WTC11 (cell line): ENCODE measurements around the gene TBC1D1.

ENCODE experiments used
- ARID4B ChIP-seq: sonication (generic); formaldehyde crosslinking; IDR thresholded peaks from 2 replicates; pipeline ENCODE4 v1.8.0; 2023; ENCODE audit warnings: missing genetic modification reagents, mild to moderate bottlenecking, borderline replicate concordance
- CREB1 ChIP-seq: sonication (generic); formaldehyde crosslinking; IDR thresholded peaks from 2 replicates; pipeline ENCODE4 v1.8.0; 2023; ENCODE audit warnings: mild to moderate bottlenecking, missing genetic modification reagents
- CREM ChIP-seq: sonication (generic); formaldehyde crosslinking; IDR thresholded peaks from 2 replicates; pipeline ENCODE4 v1.8.1; 2022; ENCODE audit warnings: mild to moderate bottlenecking, missing genetic modification reagents, moderate library complexity
- CTCF ChIP-seq: fragments of 200-600 bp; IDR thresholded peaks from 2 replicates; pipeline ENCODE4 v1.8.0; 2022; ENCODE audit warnings: antibody characterized with exemption
- FOXK1 ChIP-seq: sonication (generic); formaldehyde crosslinking; IDR thresholded peaks from 2 replicates; pipeline ENCODE4 v1.8.0; 2022; ENCODE audit warnings: mild to moderate bottlenecking, moderate library complexity, missing genetic modification reagents
- HMGA2 ChIP-seq: fragments of 250-450 bp; sonication (Bioruptor Pico); IDR thresholded peaks from 2 replicates; pipeline ENCODE4 v1.4.0; 2021; ENCODE audit warnings: mild to moderate bottlenecking, moderate library complexity
- JUN ChIP-seq: sonication (generic); formaldehyde crosslinking; IDR thresholded peaks from 2 replicates; pipeline ENCODE4 v1.8.0; 2023; ENCODE audit warnings: mild to moderate bottlenecking, missing genetic modification reagents
- KAT7 ChIP-seq: sonication (generic); formaldehyde crosslinking; IDR thresholded peaks from 2 replicates; pipeline ENCODE4 v1.8.1; 2023; ENCODE audit warnings: missing genetic modification reagents, mild to moderate bottlenecking, borderline replicate concordance
- STAT6 ChIP-seq: sonication (generic); formaldehyde crosslinking; conservative IDR thresholded peaks from 2 replicates; pipeline ENCODE4 v1.8.1; 2023; ENCODE audit warnings: mild to moderate bottlenecking, low read depth, missing genetic modification reagents, moderate library complexity
- TEAD1 ChIP-seq: sonication (generic); formaldehyde crosslinking; IDR thresholded peaks from 2 replicates; pipeline ENCODE4 v1.8.0; 2022; ENCODE audit warnings: mild to moderate bottlenecking, missing genetic modification reagents
- TEAD4 ChIP-seq: sonication (generic); formaldehyde crosslinking; IDR thresholded peaks from 2 replicates; pipeline ENCODE4 v1.8.0; 2022; ENCODE audit warnings: mild to moderate bottlenecking, missing genetic modification reagents
- USF1 ChIP-seq: sonication (generic); formaldehyde crosslinking; IDR thresholded peaks from 2 replicates; pipeline ENCODE4 v1.8.0; 2022; ENCODE audit warnings: mild to moderate bottlenecking, missing genetic modification reagents
- USF2 ChIP-seq: sonication (generic); formaldehyde crosslinking; IDR thresholded peaks from 2 replicates; pipeline ENCODE4 v1.8.1; 2023; ENCODE audit warnings: mild to moderate bottlenecking, missing genetic modification reagents, moderate library complexity
- ZNF219 ChIP-seq: sonication (generic); formaldehyde crosslinking; IDR thresholded peaks from 2 replicates; pipeline ENCODE4 v1.8.0; 2023; ENCODE audit warnings: missing genetic modification reagents, mild to moderate bottlenecking, borderline replicate concordance

- TF ChIP-seq CTCF, result no peak
- TF ChIP-seq ARID4B (CRISPR knock-in tag), result no peak
- no peak for TF ChIP-seq JUN
- no peak for TF ChIP-seq USF2 (CRISPR knock-in tag)
- TF ChIP-seq TEAD4, result no peak
- TF ChIP-seq KAT7 (CRISPR knock-in tag), result no peak
- no peak for TF ChIP-seq USF1 (CRISPR knock-in tag)
- no peak for TF ChIP-seq ZNF219 (CRISPR knock-in tag)
- no peak for TF ChIP-seq CREM (CRISPR knock-in tag)
- no peak for TF ChIP-seq STAT6 (CRISPR knock-in tag)
- TF ChIP-seq CREB1 (CRISPR knock-in tag), result no peak
- TF ChIP-seq HMGA2, result no peak
- TF ChIP-seq TEAD1 (CRISPR knock-in tag), result no peak
- TF ChIP-seq FOXK1, result no peak
These were observed 199.8 kb downstream of the TBC1D1 start for GRCh38 chr4:38090455-38091246.
